DMS79 (cell line): ENCODE results near the gene DNAH17.

Experiments
- DNase-seq: peaks from one replicate; lab custom pipeline; 2025; lab: John Stamatoyannopoulos, UW

The DNAH17 gene

DNA sequence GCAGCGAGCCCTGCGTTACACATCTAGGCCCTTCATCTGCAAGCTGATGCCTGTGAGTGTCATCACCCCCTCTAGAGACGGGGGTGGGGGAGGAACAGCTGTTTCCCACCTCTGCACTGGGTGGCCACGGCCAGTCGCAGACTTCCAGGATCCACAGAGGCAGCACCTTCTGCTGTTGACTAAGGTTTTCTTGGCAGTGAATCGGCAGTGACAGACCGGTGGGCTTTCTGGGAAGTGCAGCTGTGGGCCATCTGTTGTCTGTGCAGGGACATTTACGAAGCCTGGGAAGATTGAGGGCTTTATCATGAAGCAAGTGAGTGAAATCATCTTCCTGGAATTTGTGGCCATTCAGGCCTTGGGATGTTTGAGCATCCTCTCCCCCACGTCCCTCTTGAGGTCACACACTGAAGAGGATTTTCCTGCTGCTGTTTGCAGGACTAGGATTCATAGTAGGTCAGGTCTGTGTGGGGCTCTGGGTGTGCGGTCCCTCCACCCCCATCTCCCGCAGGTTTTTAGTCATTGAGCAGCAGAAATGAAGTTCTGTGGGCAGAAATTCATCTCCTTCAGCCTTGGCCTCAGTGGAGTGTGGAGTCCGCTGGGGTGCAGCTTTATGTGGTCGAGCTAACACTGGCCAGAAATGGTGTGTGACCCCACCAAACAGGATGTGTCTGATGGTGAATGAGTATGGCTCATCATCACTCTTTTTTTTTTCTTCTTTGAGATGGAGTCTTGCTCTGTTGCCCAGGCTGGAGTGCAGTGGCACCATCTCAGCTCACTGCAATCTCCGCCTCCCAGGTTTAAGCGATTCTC lies 186.8 kb downstream of the DNAH17 start:
- no peak for DNase-seq

DNA sequence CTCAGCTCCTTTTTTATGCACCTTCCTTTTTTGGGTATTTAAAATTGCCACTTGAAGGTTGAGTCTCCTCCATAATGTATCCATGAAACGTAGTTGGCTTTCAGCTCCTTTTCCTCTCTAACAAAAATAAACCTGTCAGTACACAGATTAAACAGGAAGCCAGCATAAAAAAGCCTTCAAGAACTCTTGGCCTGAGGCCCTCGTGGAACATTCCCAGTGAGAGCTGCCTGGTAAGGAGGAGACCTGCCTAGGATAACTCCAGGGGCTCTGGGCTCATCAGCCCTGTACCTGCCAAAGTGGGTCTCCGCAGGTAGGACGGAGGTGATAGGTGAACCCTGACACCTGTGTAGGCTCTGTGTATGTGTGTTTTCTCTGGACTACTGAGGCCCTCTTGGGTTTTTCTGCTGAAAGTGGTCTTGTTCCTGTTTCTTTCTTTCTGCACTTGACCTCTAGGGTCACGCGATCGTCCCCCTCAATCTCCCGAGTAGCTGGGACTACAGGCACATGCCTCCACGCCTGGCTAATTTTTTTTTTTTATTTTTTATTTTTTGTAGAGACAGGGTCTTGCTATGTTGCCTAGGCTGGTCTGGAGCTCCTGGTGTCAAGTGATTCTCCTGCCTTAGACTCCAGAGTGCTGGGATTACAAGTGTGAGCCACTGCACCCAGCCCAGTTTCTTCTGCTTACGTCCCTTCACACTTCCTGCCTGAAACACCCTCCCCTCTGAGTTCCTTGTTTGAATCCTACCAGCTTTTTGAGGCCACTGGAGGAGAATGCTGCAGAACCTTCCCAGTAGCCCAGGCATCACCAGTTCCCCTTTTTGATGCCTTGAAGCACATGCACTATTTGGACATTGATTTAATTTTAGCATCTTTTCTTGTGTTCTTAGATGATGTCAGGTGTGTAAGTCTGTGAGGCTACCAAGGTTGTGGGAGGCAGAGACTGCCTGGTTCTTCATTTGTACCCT lies 188.9 kb downstream of the DNAH17 start:
- no peak for DNase-seq

DNA sequence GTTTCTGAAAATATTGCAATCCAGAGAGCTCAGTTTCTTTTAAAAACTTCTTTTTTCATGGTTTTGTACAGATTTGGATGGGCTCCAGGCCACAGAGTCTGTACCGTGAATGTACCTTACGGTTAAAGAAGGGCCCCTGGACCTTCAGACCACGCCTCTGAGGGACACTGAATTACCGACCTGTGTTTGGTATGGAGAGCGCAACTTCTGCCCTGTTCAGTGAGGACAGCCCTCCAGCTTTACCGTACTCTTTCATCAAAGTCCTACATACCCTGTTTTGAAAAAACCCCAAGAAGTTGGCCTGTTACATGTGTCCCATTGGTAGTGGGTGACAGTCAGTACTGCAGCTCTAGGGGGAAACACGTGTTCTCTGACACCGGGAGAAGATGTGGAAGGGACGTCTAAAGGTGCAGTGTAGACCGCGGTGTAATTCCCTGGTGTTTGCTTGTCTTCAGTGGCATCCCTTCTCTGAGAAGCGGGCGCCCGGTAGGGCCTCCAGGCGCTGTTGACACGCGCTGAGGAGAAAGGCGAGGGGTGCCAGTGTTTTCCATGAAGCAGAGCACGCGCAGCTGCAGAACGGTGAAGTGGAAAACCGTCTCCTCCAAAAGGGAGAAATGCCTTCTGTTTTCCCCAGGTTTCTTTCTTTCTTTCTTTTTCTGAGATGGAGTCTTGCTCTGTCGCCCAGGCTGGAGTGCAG lies 192.6 kb downstream of the DNAH17 start:
- no peak for DNase-seq

DNA sequence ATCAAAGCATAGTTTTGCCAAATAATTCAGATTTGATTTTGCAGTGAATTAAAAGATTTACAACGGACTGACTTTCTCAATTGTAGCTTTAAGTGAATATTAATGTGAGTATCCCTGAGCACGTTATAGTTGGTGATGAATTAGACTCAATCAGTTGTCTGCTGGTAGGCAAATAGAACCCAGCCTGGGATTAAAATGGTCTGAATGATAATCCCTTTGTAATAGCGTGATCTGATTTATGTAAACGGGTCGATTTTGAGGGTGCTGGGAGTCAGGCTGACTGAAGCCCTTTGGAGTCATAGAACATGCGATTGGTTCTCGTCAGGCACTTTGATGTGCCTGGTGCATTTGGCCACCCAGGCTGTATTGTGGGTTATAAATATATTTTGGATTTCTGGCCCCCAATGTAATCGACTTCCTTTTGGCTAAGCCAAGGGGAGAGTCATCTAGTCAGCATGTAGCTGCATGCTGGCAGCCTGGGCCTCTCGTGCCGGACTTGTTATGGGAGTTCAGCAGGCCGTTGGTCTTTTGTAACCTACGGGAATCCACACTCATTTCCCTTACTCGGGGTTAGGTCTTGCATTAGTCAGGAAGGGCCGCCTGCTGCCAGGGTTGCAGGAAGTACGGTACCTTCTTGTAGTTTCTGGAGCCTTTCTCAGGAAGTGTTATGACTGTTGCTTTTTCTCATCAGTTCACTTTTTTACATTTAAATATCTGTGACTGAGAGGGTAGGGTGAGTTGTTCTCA lies 193.3 kb downstream of the DNAH17 start:
- no peak for DNase-seq

DNA sequence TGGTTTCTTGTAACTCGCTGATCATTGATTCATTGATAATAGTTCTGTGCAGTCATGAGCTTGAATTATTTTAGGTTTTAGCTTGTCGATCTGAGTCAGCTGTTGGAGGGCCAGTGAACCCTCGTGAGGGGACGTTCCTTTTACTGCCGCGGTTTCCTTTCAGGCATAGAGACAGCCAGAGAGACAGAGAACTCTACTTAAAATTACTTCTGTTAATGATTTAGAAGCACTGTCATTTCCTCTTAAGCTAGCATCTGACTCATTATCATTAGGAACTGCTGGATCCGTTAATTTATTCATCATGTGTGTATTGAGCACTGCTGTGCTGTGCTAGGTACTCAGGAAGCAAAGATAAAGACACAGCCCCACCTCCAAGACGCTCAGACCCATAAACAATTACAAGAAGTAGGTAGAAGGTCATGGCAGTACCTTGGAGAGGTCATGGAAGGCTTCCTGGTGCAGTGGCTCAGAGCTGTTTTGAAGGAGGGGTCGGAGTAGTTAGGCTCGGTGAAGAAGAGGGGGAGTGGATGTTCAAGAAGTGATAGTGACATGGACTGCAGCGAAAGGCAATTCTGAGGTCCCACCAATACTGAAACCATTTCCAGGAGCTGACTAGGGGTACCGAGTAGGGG lies 195.5 kb downstream of the DNAH17 start:
- no peak for DNase-seq

DNA sequence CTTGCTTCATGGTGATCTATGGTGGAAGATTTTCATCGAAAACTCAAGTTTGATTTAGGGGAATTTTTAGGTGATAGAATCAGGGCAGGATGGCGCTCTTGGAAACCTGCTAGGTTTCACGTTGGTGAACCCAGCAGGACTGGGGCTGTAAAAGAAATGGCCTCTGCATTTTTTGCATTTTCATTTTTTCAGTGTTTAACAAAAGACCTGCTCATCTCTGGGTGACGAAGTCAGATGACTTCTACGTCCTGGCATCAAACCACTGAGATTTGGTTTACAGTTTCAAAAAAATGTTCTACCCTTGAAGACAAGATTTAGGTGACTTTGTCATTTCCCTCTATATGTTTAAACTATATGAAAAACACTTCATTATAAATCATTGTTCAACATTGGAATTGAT lies 196.8 kb downstream of the DNAH17 start:
- DNase-seq = no peak

DNA sequence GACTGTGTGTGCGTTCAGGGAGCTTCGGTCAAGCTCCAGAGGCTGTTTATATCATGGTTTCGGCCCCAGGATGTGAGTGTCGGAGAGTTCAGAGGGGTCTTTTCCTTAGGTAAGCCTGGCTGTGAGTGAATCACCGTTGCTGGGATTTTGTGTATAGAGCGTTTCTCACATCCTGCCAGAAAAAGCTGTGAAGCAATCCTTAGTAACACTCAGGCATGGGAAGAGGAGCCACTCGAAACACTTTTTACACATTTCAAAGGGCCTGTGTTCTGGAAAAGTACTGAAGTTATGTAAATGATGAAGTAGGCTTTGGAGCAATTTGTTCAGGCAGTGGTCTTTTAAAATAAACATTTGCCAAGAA lies 198.1 kb downstream of the DNAH17 start:
- DNase-seq = no peak

GRCh38 chr17:78378225-78379130 lies 198.7 kb downstream of the DNAH17 start, which contains the start of gene PGS1:
Gene PGS1, plus strand, starts transcription at chr17:78378649. Its CDS starts 17 bp downstream, at chr17:78378666.
- DNase-seq = no peak

DNA sequence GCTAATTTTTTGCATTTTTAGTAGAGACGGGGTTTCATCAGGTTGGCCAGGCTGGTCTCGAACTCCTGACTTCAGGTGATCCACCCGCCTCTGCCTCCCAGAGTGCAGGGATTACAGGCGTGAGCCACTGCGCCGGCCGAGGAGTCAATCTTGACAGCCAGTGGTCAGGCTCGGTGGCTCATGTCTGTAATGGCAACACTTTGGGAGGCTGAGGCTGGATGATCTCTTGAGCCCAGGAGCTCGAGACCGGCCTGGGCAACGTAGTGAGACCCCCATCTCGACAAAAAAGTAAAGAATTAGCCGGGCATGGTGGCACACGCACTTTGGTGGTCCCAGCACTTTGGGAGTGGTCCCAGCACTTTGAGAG lies 199.4 kb downstream of the DNAH17 start:
- DNase-seq = no peak

DNA sequence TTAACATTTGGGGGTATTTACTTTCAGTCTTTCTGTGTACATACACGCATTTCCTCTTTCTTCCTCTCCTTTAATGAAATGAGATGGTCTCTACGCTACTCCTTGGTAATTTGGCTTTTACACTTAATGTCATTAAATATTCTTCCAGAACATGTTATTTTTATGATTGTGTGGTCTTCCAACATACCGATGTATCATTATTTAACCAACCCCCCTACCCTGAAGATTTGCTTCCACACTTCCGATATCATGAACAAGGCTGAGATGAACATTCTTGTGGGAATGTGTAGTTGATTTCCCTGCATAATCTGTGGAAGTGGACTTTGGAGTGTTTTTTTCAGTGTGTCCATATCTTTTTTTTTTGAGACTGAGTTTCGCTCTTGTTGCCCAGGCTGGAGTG lies 201.0 kb downstream of the DNAH17 start:
- no peak for DNase-seq

GRCh38 chr17:78375401-78376151 lies 201.6 kb downstream of the DNAH17 start:
- no peak for DNase-seq

DNA sequence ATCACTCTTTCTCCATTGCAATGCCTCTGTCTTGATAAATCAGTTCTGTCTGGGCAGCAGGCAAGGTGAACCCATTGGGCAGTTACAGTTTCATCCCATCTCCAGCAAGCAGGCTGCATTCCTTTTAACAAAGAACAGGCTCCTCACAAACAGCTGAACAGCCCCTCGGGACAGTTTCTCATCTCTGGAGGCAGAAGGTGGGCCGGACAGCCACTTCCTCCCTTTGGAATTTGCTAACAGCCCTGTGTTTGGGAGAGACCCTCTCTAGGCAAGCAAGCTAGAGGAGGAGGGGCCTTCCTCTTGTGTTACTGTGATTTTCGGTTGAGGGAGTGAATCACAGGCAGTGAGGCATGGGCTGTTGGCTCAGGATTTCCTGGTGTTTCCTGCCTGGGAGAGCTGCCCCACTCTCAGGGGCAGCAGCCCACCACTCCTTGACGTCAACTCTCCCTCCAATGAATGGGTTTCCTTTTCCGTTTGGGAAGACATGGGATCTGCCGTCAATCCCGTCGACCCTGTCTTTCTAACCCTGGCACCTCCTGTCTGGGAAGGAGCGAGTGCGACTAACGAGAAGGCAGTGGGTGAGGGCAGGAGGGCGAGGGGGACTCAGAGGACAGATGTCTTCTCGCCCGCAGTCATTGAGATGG lies 202.4 kb downstream of the DNAH17 start:
- DNase-seq = no peak

DNA sequence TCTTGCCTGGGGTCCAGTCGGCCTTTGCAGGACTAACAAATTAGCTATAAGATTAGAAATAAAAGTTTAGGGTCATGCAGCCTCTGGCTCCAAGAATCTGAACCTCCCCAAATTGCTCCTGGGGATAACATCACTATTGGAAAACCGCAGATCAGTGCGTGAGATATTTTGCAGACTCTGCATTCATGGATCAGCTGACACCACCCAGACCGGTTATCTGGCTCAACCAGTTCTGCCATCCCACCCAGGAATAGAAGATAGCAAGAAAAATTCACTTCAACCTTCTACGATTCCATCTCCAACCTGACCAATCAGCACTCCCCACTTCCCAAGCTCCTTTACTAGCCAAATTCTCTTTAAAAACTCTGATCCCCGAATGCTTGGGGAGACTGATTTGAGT lies 203.0 kb downstream of the DNAH17 start:
- no peak for DNase-seq
